GM20000 (cell line): ENCODE data around the gene CBX3.
A peak's percentile ranks its signal among the peaks of the same experiment; 100 is the strongest.
"Not testable (repeated sequence)": the region's sequence is repeated elsewhere in the genome, so short reads cannot be mapped to it uniquely, and the experiment has no call there.

Experiments
- DNase-seq: peaks from one replicate; pipeline ENCODE4 v3.0.0; 2012; ENCODE audit warnings: low spot score
- TF ChIP-seq, protein P1 (sequence below): IDR thresholded peaks from 2 replicates; pipeline ENCODE4 v1.5.1; 2012; ENCODE audit warnings: mild to moderate bottlenecking, control low read depth; ENCODE audit errors: extremely low read depth, missing control alignments

CBX3 gene

DNA sequence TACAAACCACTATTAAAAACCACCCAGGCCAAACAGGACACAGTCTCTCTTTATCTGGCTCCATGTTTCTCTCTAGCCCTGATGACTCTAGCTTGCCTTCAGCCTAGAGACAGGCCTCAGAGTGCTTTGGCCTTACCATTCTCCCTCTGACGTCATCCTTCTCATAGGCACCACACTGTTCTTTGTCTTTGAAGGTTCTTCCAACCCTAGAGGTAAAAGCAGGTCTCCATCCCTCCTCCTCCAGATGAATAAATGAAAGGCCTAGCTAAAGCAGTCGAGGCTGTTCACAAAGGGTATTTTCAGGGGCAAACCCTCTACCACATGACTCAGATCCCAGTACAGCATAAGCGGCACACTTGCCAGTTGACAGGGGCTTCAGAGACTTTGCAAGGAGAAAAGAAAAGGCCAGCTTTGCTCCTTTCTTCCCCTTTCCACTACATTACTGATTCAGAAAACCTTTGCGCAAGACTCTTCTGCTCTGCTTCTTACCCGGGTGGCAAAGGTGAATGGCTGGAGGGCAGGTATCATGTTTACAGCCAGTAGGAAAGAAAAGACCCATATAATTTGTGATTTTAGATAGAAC is 34.8 kb upstream of the CBX3 start:
- TF ChIP-seq, protein P1, sequence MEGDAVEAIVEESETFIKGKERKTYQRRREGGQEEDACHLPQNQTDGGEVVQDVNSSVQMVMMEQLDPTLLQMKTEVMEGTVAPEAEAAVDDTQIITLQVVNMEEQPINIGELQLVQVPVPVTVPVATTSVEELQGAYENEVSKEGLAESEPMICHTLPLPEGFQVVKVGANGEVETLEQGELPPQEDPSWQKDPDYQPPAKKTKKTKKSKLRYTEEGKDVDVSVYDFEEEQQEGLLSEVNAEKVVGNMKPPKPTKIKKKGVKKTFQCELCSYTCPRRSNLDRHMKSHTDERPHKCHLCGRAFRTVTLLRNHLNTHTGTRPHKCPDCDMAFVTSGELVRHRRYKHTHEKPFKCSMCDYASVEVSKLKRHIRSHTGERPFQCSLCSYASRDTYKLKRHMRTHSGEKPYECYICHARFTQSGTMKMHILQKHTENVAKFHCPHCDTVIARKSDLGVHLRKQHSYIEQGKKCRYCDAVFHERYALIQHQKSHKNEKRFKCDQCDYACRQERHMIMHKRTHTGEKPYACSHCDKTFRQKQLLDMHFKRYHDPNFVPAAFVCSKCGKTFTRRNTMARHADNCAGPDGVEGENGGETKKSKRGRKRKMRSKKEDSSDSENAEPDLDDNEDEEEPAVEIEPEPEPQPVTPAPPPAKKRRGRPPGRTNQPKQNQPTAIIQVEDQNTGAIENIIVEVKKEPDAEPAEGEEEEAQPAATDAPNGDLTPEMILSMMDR: no peak
- DNase-seq: no peak

DNA sequence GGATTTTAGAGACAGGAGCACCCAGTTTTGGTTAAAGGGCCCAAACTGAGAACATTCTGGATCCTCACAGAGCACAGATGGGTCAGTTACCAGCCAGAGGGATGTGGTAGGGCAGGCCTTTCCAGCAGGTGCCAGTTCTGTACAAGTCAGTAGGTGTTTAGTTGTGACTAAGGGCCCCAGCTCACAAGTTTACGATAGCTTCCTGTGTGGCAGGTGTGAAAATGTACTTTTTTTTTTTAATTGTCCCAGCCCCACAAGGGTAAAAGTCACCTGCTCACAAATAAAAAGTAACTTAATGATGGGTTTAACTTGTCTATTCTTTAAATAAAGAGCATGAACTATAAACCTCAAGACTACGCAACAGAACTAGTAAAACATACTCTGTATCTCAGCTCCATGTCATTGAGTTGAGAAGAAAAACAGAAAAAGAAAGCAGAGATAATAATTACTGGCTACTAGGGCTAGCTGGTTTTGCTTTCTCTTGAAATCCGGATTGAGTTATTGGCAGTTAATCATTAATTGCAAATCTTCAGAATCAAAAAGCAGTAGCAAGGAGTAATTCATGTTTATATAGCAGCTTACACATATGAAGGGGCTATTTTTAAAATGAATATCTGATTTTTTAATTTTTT is 34.1 kb upstream of the CBX3 start:
- DNase-seq: peak; percentile 54
- TF ChIP-seq, protein P1: no peak

DNA sequence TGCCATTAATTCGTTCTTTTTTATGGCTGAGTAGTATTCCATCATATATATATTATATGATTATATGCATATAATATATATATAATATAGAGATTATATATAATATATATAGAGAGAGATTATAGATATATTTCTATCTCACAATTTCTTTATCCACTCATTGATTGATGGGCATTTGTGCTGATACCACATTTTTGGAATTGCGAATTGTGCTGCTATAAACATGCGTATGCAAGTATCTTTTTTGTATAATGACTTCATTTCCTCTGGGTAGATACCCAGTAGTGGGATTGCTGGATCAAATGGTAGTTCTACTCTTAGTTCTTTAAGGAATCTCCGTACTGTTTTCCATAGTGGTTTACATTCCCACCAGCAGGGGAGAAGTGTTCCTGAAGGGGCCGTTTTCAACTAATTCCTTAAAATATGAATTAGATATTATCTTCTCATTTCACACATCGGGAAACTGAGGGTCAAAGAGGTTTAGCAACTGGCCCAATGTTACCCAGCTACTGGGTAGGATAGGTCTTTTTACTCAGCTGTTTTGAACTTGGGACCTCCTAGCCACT is 33.0 kb upstream of the CBX3 start:
- DNase-seq: no peak
- TF ChIP-seq, protein P1: no peak

DNA sequence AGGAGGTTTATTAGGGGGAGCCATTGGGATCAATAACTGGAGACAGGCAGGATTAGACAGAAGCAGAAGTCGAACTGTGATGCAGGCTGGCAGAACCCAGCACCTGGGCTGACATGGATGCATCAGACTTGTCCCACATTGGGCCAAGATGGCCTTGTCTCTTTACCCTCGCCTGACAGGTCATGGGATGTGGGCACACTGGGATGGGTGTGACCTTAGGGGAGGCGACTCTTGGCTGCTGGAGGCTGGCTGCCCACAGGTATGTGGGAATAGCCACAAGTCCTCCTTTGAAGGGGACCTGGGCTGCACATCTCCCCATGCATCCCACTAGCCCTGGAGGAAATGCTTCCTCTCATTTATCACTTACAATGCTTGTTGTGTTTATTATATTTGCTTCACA is 32.3 kb upstream of the CBX3 start:
- TF ChIP-seq, protein P1: no peak
- DNase-seq: no peak

DNA sequence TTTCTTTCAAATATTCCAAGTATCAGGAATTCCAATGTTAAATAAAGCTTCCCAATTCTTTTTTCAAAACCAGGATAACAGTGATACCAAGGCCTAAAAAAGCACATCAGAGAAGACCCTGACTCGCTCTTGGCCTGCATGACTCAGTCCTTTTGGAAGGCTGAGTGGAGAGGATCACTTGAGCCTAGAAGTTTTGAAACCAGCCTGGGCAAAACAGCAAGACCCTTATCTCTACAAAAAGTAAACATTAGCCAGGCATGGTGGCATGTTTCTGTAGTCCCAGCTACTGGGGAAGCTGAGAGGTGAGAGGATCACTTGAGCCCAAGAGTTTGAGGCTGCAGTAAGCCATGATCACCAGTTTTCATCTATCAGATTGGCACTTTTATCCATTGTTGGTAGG is 30.9 kb upstream of the CBX3 start:
- no peak for DNase-seq
- TF ChIP-seq, protein P1: no peak

DNA sequence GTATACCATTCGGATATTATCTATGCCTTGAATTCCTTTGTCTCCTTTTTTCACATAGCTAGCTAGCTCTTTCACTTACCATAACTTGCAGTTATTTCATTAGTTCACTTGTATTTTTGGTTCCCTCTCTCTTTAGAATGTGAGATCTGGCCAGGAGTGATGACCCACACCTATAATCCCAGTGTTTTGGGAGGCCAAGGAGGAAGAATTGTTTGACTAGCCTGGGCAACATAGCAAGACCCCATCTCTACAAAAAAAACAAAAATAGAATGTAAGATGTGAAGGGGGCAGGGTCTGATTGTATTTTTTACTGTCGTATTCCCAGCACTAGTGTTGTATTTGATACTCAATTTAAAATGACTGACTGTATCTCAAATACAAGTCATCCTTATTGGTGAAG is 29.9 kb upstream of the CBX3 start:
- DNase-seq: no peak
- TF ChIP-seq, protein P1: no peak

DNA sequence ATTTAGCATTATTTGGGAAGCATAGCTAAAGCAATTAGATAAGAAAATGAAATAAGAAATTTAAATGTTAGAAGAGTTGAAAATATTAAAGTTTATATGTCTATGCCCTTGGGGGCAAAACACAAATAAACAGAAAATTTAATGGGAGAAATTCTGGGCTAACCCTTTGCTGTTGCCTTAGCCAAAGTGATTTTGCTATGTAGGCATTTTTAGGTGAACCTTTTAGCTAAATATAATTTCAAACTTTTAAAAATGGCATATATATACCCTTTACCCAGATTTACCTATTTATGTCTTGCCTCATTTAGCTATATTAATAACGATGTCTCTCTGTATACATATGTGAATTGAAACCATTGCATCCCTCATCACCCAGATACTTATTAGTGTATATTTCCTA is 29.5 kb upstream of the CBX3 start:
- TF ChIP-seq, protein P1: no peak
- no peak for DNase-seq

DNA sequence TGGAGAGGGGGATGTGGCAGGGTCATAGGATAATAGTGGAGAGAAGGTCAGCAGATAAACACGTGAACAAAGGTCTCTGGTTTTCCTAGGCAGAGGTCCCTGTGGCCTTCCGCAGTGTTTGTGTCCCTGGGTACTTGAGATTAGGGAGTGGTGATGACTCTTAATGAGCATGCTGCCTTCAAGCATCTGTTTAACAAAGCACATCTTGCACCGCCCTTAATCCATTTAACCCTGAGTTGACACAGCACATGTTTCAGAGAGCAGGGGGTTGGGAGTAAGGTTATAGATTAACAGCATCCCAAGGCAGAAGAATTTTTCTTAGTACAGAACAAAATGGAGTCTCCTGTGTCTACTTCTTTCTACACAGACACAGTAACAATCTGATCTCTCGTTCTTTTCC is 25.6 kb upstream of the CBX3 start:
- not testable (repeated sequence) for DNase-seq

DNA sequence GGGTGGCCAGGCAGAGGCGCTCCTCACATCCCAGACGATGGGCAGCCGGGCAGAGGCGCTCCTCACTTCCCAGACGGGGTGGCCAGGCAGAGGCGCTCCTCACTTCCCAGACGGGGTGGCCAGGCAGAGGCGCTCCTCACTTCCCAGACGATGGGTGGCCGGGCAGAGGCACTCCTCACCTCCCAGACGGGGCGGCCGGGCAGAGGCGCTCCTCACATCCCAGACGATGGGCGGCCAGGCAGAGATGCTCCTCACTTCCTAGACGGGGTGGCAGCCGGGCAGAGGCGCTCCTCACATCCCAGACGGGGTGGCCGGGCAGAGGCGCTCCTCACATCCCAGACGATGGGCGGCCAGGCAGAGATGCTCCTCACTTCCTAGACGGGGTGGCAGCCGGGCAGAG is 24.8 kb upstream of the CBX3 start:
- not testable (repeated sequence) for DNase-seq

DNA sequence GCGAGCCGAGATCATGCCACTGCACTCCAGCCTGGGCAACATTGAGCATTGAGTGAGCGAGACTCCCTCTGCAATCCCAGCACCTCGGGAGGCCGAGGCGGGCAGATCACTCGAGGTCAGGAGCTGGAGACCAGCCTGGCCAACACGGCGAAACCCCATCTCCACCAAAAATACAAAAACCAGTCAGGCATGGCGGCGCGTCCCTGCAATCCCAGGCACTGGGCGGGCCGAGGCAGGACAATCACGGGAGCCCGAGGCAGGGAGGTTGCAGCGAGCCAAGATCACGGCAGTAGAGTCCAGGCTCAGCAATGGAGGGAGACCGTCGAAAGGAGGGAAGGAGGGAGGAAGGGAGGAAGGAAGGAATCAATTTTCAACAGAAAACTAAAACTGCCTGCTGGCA is 24.3 kb upstream of the CBX3 start:
- not testable (repeated sequence) for DNase-seq
